Fibroblast of lung (primary cell): ENCODE measurements around the gene HIVEP3.

Experiments
- CTCF ChIP-seq, 2 donors: IDR thresholded peaks in 1 of 2; conservative IDR thresholded peaks in 1 of 2; 1 replicate in 1 of 2; 2 replicates in 1 of 2; pipeline ENCODE4 v1.5.1; 2011 to 2012; ENCODE audit warnings: low read length in 2 of 2, control low read depth in 1 of 2, inconsistent platforms in 1 of 2, low read depth in 1 of 2, mild to moderate bottlenecking in 1 of 2
- EZH2 ChIP-seq: IDR thresholded peaks from 2 replicates; pipeline ENCODE4 v1.5.1; 2012; ENCODE audit warnings: low read length, control low read depth, mild to moderate bottlenecking; ENCODE audit errors: missing control alignments

- no peak for TF ChIP-seq CTCF (conservative IDR thresholded peaks at IDR 0.05 in 1 of 2, IDR thresholded peaks at IDR 0.05 in 1 of 2; ENCODE audit: low read depth in 1 of 2, low read length in 2 of 2)
- TF ChIP-seq EZH2, result no peak
These were observed 383.4 kb downstream of the HIVEP3 start for GRCh38 chr1:41535276-41535675.
